Measurements from ENCODE around the gene FAM177A1. TPM values are rescaled to one million over a fixed set of nuclear protein-coding genes. Genes with fewer than 3 reads are reported as not detected.
"Not testable (repeated sequence)": the region's sequence is repeated elsewhere in the genome, so short reads cannot be mapped to it uniquely, and the experiment has no call there.

FAM177A1 gene, protein sequence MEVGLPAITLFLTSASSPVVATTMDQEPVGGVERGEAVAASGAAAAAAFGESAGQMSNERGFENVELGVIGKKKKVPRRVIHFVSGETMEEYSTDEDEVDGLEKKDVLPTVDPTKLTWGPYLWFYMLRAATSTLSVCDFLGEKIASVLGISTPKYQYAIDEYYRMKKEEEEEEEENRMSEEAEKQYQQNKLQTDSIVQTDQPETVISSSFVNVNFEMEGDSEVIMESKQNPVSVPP
- polyA plus RNA-seq (ENCODE audit: insufficient read depth in 1 of 5, insufficient read length in 5 of 5, low replicate concordance in 1 of 5), result 10 to 100 TPM; 44.0 to 53.3 (median 48.3) TPM
- long read RNA-seq, donor 1, transcript FAM177A1-202 (6 exons, 858 nt), result major isoform, 8 of 84 reads
- long read RNA-seq, donor 1, transcript FAM177A1-201 (5 exons, 2,927 nt), result minor isoform, 7 of 84 reads
- long read RNA-seq, donor 1, partial matches to known transcripts, result 26 of 84 reads
- long read RNA-seq, donor 1, other reads (novel, unspliced or antisense), result 39 of 84 reads
- long read RNA-seq, donor 2, transcript FAM177A1-201 (5 exons, 2,927 nt), result major isoform, 6 of 38 reads
- long read RNA-seq, donor 2, partial matches to known transcripts, result 21 of 38 reads
- long read RNA-seq, donor 2, other reads (novel, unspliced or antisense), result 6 of 38 reads
- long read RNA-seq, donor 3, transcript FAM177A1-201 (5 exons, 2,927 nt), result minor isoform, 7 of 17 reads
- long read RNA-seq, donor 3, transcript FAM177A1-207 (2 exons, 540 nt), result major isoform, 8 of 17 reads
- long read RNA-seq, donor 3, partial matches to known transcripts, result 0 of 17 reads
- long read RNA-seq, donor 3, other reads (novel, unspliced or antisense), result 0 of 17 reads
- long read RNA-seq, donor 4, partial matches to known transcripts, result 17 of 35 reads
- long read RNA-seq, donor 4, other reads (novel, unspliced or antisense), result 6 of 35 reads
- long read RNA-seq, donor 5, transcript FAM177A1-201 (5 exons, 2,927 nt), result major isoform, 9 of 125 reads
- long read RNA-seq, donor 5, partial matches to known transcripts, result 92 of 125 reads
- long read RNA-seq, donor 5, other reads (novel, unspliced or antisense), result 16 of 125 reads
- long read RNA-seq, donor 6, transcript FAM177A1-207 (2 exons, 540 nt), result major isoform, 6 of 95 reads
- long read RNA-seq, donor 6, transcript FAM177A1-202 (6 exons, 858 nt), result major isoform, 6 of 95 reads
- long read RNA-seq, donor 6, partial matches to known transcripts, result 70 of 95 reads
- long read RNA-seq, donor 6, other reads (novel, unspliced or antisense), result 7 of 95 reads
- long read RNA-seq, donor 7, transcript FAM177A1-201 (5 exons, 2,927 nt), result major isoform, 8 of 35 reads
- long read RNA-seq, donor 7, partial matches to known transcripts, result 9 of 35 reads
- long read RNA-seq, donor 7, other reads (novel, unspliced or antisense), result 10 of 35 reads
- long read RNA-seq, donor 8, partial matches to known transcripts, result 6 of 16 reads
- long read RNA-seq, donor 8, other reads (novel, unspliced or antisense), result 7 of 16 reads

DNA sequence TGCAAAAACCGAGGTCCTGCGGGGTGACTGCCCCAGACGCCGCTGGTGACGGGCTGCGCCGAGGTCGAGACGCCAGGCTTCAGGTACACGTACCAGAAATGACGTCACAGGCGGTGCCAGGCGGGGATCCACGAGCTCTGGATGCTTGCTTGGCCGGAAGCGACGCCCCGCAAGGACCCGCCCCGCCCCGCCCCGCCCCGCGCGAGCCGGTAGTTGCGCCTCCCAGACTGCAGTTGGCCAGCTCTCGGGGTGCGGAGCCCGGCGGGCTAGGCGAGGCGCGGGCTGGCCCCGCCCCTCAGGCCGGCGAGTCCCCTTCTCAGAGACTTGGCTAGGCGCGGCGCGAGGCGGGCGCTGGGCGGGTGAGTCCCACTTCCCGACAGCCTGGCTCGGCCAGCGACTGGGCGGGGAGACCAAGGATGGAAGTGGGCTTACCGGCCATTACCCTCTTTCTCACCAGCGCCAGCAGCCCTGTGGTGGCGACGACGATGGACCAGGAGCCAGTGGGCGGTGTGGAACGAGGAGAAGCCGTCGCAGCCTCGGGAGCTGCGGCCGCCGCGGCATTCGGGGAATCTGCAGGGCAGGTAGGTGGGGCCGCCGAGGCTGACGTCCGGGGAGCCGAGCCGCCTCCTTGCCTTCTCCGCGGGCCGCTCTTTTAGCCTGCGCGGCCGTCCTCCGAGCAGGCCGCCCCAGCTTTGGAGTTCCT is at the start of gene FAM177A1:
TSS of gene FAM177A1 (plus strand) at position 225 of the 703 bp plus-strand sequence. CDS start at position 417, 192 bp downstream.
- peak; percentile 92 to 93 for DNase-seq

DNA sequence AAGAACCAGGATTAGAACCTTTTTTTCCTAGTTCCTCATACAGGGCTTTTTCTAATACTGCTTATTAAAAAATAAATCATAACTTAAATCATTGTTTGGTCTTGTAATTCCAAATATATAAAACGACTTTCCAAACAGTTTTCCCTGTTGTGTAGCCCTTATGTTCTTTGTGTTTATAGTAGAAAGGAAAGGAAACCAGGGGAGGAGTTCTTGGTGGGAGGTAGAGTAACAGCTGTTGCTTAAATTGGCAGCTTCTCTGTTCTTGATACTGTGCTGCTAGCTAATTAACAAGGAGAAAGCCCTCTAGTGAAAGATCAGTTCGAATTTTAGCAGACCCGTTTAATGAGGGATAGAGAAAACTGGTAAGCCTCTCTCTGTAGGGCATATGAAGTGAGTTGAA is 48.3 kb upstream of the FAM177A1 start:
- no peak for DNase-seq

DNA sequence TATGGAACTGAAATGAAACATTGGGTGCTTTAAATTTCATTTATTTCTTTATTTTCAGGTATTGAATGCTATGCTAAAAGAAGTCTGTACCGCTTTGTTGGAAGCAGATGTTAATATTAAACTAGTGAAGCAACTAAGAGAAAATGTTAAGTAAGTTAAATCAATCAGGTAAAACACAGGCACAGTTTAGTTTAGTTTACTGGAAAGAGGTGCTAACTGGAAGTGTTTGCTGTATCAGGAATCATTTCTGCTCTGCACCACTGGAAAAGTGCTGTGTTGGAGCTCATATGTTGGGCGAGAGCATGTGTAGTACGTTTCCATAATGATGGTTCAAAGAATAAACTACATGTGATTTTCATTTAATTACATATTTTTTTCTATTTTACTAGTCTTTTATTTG is 46.6 kb upstream of the FAM177A1 start:
- no peak for DNase-seq

DNA sequence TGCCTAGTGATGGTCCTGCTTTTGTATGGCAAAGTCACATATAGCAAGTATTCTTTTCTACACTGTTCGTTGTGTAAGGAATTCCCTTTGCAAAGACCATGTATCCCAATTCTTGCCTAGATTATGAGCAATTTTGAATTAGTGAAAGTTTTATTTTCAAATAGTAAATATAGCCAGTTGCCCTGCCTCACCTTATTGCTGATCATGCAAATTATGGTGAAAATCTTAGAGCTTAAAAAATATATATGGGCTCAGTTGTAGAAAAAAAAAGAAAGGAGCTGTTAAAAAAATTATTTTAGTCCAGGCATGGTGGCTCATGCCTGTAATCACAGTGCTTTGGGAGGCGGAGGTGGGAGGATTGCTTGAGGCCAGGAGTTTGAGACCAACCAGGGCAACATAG is 44.5 kb upstream of the FAM177A1 start:
- DNase-seq, result no peak

DNA sequence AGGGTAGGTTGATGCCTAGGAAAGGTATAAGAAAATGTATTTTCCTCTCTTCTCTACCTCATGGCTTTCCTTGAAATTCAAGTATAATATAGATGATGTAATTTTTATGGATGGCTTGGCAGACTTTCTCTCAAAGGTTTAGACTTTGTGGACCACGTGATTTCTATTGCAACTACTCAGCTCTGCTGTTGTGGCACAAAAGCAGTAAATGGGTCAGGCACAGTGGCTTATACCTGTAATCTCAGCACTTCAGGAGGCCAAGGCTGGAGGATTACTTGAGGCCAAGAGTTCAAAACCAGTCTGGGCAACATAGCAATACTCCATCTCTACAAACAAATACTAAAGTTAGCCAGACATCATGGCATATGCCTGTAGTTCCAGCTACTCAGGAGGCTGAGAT is 41.2 kb upstream of the FAM177A1 start:
- DNase-seq, result no peak

DNA sequence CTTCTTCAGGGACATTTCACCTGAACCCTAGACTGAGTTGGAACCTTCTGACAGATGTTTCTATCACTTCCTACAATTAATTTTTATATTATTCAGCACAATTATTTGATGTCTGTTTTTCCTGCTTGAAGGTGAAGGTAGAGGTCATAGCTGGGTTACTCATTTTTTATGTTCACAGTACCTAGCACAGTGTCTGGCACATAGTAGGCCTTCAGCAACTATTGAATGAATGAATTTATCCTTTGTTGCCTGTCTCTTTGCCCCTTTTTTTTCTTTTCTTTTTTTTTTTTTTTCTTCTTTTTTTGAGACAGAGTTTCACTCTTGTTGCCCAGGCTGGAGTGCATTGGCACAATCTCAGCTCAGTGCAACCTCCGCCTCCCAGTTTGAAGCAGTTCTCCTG is 29.5 kb upstream of the FAM177A1 start:
- no peak for DNase-seq

DNA sequence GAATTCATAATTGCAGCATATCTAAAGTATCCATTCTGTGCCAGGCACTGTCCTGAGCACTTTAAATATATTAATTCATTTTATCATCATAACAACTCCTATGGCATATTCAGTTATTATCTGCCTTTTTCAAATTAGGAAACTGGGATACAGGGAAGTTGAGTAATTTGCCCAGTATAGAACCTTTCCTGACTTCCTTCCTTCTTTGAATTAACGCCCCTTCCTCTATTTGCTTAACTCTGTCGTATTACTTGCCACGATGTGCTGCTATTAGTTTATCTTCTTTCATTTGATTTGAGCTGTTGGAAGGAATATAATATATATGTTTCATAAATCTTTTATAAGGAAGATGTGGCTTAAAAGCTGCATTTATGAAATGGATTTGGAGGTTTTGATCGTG is 25.4 kb upstream of the FAM177A1 start:
- no peak for DNase-seq

DNA sequence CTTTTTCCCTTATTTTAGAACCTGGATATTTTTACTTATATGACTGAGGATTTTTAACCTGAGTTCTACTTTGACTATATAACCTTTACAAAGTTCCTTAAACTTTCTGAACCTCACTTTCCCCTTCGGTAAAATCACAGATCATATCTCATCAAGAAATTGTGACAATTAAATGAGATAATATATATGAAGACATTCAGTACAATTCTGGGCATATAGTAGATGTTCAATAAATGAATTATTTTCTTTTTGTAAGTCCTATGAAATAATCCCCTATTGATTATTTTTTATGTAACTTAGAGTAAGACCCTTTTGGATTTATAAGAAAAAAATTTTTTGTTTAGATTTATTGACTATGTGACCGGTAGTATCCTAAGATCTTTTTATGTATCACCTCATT is 17.6 kb upstream of the FAM177A1 start:
- DNase-seq, result no peak

DNA sequence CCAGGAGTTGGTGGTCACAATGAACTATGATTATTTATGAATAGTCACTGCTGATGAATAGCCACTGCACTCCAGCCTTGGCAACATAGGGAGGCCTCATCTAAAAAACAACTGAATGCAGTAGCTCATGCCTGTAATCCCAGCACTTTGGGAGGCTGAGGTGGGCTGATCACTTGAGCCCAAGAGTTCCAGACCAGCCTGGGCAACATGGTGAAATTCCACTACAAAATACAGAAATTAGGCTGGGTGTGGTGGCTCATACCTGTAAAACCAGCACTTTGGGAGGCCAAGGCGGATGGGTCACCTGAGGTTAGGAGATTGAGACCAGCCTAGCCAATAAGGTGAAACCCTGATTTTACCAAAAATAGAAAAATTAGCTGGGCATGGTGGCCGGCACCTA is 13.5 kb upstream of the FAM177A1 start:
- DNase-seq, result no peak

DNA sequence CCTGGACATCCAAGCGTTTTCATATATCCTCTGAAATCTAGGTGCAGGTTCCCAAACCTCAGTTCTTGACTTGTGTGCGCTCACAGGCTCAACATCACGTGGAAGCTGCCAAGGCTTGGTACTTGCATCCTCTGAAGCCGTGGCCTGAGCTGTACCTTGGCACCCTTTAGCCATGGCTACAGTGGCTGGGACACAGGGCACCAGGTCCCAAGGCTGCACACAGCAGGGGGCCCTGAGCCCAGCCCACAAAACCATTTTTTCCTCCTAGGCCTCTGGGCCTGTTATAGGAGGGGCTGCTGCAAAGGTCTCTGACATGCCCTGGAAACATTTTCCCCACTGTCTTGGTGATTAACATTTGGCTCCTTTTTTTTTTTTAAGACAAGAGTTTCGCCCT is 11.6 kb upstream of the FAM177A1 start:
- no peak for DNase-seq

DNA sequence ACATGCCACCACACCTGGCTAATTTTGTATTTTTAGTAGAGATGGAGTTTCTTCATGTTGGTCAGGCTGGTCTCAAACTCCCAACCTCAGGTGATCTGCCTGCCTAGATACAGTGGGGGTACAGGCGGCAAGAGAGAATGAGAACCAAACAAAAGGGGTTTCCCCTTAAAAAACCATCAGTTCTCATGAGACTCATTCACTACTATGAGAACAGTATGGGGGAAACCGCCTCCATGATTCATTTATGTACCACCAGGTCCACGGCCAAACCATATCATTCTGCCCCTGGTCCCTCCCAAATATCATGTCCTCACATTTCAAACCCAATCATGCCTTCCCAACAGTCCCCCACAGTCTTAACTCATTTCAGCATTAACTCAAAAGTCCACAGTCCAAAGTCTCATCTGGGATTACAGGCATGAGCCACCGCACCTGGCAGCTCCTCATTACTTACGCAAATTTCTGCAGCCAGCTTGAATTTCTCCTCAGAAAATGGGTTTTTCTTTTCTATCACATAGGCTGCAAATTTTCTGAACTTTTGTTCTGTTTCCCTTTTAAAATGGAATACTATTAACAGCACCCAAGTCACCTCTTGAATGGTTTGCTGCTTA is 11.0 kb upstream of the FAM177A1 start:
- not testable (repeated sequence) for DNase-seq

DNA sequence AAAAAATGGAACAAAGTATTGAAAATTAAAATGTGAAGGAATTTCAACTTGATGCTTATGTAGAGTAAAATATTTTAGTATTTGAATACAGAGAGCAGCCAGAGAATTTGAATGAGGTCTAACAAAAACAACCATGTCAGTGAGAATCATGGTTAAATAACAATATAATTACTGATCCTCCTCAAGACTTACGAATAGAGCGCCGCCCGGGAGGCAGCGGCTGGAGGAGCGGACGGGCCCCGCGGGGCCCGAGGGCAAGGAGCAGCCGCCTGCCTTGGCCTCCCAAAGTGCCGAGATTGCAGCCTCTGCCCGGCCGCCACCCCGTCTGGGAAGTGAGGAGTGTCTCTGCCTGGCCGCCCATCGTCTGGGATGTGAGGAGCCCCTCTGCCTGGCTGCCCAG is 7.8 kb upstream of the FAM177A1 start:
- not testable (repeated sequence) for DNase-seq

DNA sequence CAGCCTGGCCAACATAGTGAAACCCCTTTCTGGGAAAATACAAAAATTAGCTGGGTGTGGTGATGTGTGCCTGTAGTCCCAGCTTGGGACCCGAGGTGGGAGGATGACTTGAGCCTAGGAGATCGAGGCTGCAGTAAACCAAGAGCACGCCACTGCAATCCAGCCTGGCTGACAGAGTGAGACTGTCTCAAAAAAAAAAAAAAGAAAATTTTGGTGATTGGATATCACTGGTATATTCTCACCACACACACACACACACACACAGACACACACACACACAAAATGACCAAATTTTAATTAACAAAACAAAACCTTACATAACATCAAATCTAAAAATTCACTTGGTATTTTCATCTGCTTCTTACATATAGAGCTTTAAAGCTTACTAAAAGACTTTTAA is 3.4 kb upstream of the FAM177A1 start:
- DNase-seq, result no peak

DNA sequence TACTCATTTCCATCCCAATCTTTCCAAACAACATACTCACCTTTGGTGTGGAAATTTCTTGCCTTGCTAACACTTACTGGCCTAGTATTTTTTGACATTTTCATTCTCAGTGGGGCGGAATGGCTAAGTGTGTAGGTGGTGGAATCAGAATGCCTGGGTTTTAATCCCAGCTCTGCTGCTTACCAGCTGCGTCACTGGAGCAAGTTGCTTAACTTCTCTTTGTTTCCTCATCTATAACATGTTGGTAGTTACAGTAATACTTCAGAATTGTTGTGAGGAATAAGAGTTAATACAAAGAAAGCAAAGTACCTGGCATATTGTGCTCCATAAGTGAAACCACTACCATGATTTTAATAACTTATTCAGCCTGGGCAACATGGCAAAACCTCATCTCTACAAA is 3.0 kb upstream of the FAM177A1 start:
- no peak for DNase-seq

DNA sequence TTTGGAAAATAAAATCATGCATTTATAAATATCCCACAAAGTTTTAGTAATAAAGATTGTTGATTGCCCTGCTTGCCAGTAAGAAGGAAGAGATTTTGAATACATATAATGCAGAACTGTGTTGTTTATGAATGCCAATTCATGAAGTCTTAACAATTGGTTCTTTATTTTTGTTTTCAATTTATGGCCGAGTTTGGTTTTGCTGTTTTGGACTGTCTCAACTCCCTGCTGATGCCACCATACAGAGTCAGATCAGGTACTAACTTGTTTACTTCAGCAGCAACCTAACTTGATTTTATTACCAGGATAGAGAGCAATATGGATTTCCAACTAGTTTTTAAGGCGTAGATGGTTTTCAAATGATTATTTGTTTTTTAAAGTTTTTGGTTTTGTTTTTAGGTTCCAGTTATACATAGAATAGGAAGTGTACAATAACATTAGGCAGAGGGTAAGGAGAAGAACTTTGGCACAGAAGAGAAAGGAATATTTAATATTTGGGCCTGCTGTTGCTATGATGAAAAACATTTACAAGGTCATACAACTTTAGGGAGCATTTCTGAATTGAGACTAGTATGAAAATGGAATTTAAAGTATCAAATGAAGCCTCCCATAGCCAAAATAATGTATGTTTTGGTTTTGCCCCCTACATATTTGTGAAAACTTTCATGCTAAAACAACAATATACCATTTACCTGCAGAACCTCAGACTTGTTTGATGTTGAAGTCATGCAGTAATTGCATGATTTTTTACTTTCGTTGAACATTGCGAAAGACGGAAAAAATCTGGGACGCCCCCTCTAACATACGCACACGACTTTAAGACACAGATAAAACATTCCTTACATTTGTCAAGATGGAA is 904 bp upstream of the FAM177A1 start:
- DNase-seq, result peak in 1 of 2 donors; percentile 8

DNA sequence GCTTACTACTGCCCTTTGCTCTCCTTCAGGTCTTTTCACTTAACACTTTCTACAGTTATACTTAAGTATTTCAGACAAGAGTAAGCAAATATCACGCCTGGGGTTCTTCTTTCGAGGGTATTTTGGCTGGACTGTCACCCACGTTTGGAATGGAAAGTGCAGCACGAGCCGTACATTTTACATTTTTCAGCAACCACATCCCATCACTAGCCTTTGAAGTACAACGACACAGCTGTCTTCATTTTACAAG is 349 bp upstream of the FAM177A1 start:
- no peak for DNase-seq

DNA sequence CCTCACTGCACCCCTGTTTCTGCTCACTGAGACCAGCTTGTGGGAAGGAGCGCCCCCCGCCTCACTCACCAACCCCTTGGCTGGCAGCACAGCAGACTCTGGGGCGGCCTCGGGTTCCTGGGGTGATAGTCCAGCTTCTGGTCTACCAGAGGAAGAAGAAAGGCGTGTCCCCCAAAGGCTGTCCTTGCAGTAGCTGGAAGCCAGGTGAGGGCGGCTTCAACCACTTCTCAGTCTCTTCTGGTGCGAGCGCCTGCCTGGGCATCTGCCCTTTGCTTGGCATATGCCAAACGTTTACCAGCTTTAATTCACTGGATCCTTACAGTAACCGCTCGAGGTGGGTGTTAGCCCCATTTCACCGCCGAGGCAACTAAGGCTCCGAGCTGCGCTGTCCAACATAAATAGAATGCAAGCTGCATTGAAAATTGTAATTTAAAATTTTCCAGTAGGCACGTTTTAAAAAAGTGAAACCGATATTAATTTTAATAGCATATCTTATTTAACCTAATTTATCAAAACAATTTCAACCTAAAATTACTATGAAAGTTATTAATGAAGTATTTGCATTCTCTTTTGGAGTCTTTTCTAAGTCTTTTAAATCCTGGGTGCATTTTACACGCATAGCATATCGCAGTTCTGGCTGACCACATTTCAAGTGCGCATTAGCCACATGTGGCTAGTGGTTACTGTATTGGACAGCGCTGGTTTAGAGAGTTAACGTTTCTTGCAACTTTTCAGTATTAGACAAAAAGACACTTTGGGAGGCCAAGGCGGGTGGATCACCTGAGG is 872 bp downstream of the FAM177A1 start:
- no peak for DNase-seq

DNA sequence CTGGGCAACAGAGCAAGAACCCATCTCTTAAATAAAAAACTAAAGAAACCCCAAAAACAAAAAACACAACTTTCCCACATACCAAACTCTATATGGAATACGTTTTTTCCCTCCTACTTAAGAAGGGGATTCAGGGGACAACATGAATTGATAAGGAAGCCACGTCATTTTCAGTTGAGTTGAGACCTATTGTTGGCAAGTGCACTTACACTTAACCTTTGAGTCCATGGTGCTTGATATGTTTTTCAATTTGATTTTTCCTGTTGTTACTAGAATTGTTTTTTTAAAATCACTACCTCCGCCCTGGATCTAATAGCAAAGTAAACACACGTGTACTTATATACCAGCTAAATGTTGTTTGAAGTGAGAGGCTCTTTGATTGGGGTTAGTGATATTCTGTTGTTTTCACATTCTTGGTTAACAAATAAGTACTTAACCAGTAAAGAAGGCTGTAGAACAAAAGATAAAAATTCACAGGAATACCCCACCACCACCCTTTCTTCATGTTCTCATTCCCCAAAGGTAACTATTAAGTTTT is 2.0 kb downstream of the FAM177A1 start:
- no peak for DNase-seq

DNA sequence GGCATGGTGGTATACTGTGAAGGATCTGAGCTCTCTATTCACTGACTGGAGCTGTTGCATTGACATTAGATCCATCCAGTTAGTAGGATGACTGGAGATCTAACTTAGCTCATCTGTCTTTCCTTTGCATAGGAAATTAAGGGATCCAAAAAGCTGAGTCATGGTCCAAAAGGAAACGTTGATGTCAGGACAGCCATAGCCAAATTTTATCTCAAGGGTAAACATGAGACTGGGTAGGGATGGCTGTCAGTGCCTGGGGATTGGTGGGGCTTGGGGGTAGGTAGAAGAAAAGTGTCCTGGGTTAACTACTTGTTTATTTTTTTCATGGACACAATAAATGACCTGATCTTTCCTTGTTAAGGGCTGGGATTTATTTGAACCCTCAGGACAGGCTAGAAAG is 4.6 kb downstream of the FAM177A1 start:
- DNase-seq, result no peak
